HepG2 (cell line): ENCODE measurements around the gene LAMTOR2. TPM values are rescaled to one million over a fixed set of nuclear protein-coding genes. Genes with fewer than 3 reads are reported as not detected.

Experiments
- ATAC-seq: fragments of 200-7000 bp; cut with Tn5 transposase; 3 replicates; pipeline ENCODE4 v1.9.1; 2020; ENCODE audit warnings: mild to moderate bottlenecking, moderate library complexity
- BruUV-seq: library from RNA; stranded (reverse); fragments of 400-500 nt; replicated peaks from 2 replicates; lab custom pipeline; 2021; lab: Mats Ljungman, UMichigan
- CTCF ChIA-PET: fragments of 300-600 bp; formaldehyde crosslinking; extraction: SDS; loops from one replicate; lab custom pipeline; 2021; ENCODE audit warnings: low total read pairs, inconsistent platforms, low intra/inter-chr PET ratio; lab: Yijun Ruan, JAX
- POLR2A ChIA-PET: fragments of 350-600 bp; sonication (Branson Sonifier 250); formaldehyde crosslinking; loops from one replicate; lab custom pipeline; 2020; ENCODE audit warnings: antibody characterized with exemption, inconsistent platforms; lab: Yijun Ruan, JAX
- DNase-seq: peaks from one replicate; pipeline ENCODE4 v3.0.0-alpha.2; 2015; ENCODE audit warnings: low spot score
- FAIRE-seq: peaks from 3 replicates; lab custom pipeline; 2011; peaks lifted over from hg19 to GRCh38; lab: Jason Lieb, UNC
- H2AFZ ChIP-seq: one replicate; pipeline ENCODE4 v1.6.1; 2011; ENCODE audit warnings: low read length, inconsistent platforms
- H3K27ac ChIP-seq: fragments of 300-600 bp; 3 replicates; pipeline ENCODE4 v1.8.0; 2011; ENCODE audit warnings: mixed run types, mild to moderate bottlenecking, mixed read lengths, low read length, inconsistent platforms; ENCODE audit not compliant: insufficient read depth; ENCODE audit errors: extremely low read length
- H3K27me3 ChIP-seq, 2 experiments: fragments of 200-600 bp in 1 of 2; 2 replicates in 1 of 2; 3 replicates in 1 of 2; pipeline versions ENCODE4 v1.6.0 to v1.8.0; 2011; ENCODE audit warnings: low read length in 2 of 2, mild to moderate bottlenecking in 2 of 2, moderate library complexity in 2 of 2, inconsistent platforms in 1 of 2; ENCODE audit not compliant: insufficient read depth in 2 of 2, control insufficient read depth in 1 of 2
- H3K36me3 ChIP-seq, 2 experiments: fragments of 200-600 bp in 1 of 2; replicated peaks in 1 of 2; 2 replicates in 1 of 2; 3 replicates in 1 of 2; pipeline versions ENCODE4 v1.5.1 to v1.8.0; 2011; ENCODE audit warnings: low read length in 2 of 2, inconsistent platforms in 1 of 2; ENCODE audit not compliant: insufficient read depth in 2 of 2, control insufficient read depth in 1 of 2
- H3K4me1 ChIP-seq: 2 replicates; pipeline ENCODE4 v1.5.1; 2012; ENCODE audit warnings: low read length, inconsistent platforms; ENCODE audit not compliant: insufficient read depth
- H3K4me2 ChIP-seq: 2 replicates; pipeline ENCODE4 v1.6.0; 2011; ENCODE audit warnings: low read depth, low read length, inconsistent platforms
- H3K4me3 ChIP-seq, 3 experiments: fragments of 200-600 bp in 1 of 3; sonication (generic), shearing (Covaris generic) in 1 of 3; replicated peaks in 1 of 3; 2 replicates each; pipeline ENCODE4 v1.5.1; 2011 to 2016; ENCODE audit warnings: low read length in 3 of 3, inconsistent platforms in 2 of 3, low read depth in 2 of 3, mild to moderate bottlenecking in 2 of 3, control low read depth in 1 of 3, mixed read lengths in 1 of 3; ENCODE audit not compliant: insufficient read depth in 1 of 3
- H3K79me2 ChIP-seq: one replicate; pipeline ENCODE4 v1.6.1; 2011; ENCODE audit warnings: low read length, inconsistent platforms; ENCODE audit not compliant: insufficient read depth
- H3K9ac ChIP-seq: 2 replicates; pipeline ENCODE4 v1.6.0; 2011; ENCODE audit warnings: mild to moderate bottlenecking, low read depth, low read length, inconsistent platforms; ENCODE audit not compliant: insufficient read depth
- H3K9me3 ChIP-seq: 2 replicates; pipeline ENCODE4 v1.5.1; 2012; ENCODE audit warnings: mild to moderate bottlenecking, low read length
- H4K20me1 ChIP-seq: 2 replicates; pipeline ENCODE4 v1.6.0; 2011; ENCODE audit warnings: inconsistent platforms, mild to moderate bottlenecking, low read length, moderate library complexity; ENCODE audit not compliant: insufficient read depth
- CAMTA2 ChIP-seq: sonication (generic); formaldehyde crosslinking; IDR thresholded peaks from 2 replicates; pipeline ENCODE4 v1.4.0; 2020; ENCODE audit warnings: mild to moderate bottlenecking, missing genetic modification reagents, borderline replicate concordance
- HOMEZ ChIP-seq: IDR thresholded peaks from 2 replicates; pipeline ENCODE4 v1.6.1; 2016; ENCODE audit warnings: low read depth
- KDM2A ChIP-seq: sonication (generic); formaldehyde crosslinking; IDR thresholded peaks from 2 replicates; pipeline ENCODE4 v1.4.0; 2020; ENCODE audit warnings: low read depth, missing genetic modification reagents, borderline replicate concordance
- MATR3 ChIP-seq: sonication (generic); formaldehyde crosslinking; IDR thresholded peaks from 2 replicates; pipeline ENCODE4 v1.4.0; 2020; ENCODE audit warnings: missing genetic modification reagents
- MIXL1 ChIP-seq: IDR thresholded peaks from 2 replicates; pipeline ENCODE4 v1.6.1; 2016
- MLX ChIP-seq: IDR thresholded peaks from 2 replicates; pipeline ENCODE4 v1.6.1; 2016
- NCOA5 ChIP-seq: sonication (generic); formaldehyde crosslinking; IDR thresholded peaks from 2 replicates; pipeline ENCODE4 v1.4.0; 2020; ENCODE audit warnings: missing genetic modification reagents
- NPAS2 ChIP-seq: sonication (generic); formaldehyde crosslinking; IDR thresholded peaks from 2 replicates; pipeline ENCODE4 v1.8.0; 2022; ENCODE audit warnings: mild to moderate bottlenecking, missing genetic modification reagents, borderline replicate concordance
- TFDP2 ChIP-seq: sonication (generic); formaldehyde crosslinking; IDR thresholded peaks from 2 replicates; pipeline ENCODE4 v1.4.0; 2020; ENCODE audit warnings: missing genetic modification reagents
- THRA ChIP-seq: sonication (generic); formaldehyde crosslinking; IDR thresholded peaks from 2 replicates; pipeline ENCODE4 v1.4.0; 2020; ENCODE audit warnings: missing genetic modification reagents, borderline replicate concordance
- ZNF720 ChIP-seq: sonication (generic); formaldehyde crosslinking; IDR thresholded peaks from 2 replicates; pipeline ENCODE4 v1.4.0; 2020; ENCODE audit warnings: missing genetic modification reagents
- ZNF891 ChIP-seq: sonication (generic); formaldehyde crosslinking; IDR thresholded peaks from 2 replicates; pipeline ENCODE4 v1.5.0; 2020; ENCODE audit warnings: mild to moderate bottlenecking, missing genetic modification reagents
- WGBS: methylation state at CpG from one replicate; pipeline ENCODE4 v1.1.6; 2017; ENCODE audit warnings: low lambda C conversion rate; 5-methylcytosine and 5-hydroxymethylcytosine counted together
- in situ Hi-C: cut with HindIII; loops from 2 replicates; pipeline ENCODE4 v1.10.0; 2017; ENCODE audit warnings: low pct_unique_long_range_greater_than_20kb; ENCODE audit not compliant: extremely low pct_ligation_motif_present
- intact Hi-C: fragments of 100-400 bp; cut with micrococcal nuclease; formaldehyde crosslinking; loops from one replicate; pipeline ENCODE4 v1.10.0; 2022; ENCODE audit not compliant: unreplicated experiment
- polyA plus RNA-seq, 8 experiments: library from polyadenylated mRNA; depleted of rRNA in 3 of 8; stranded (reverse) in 7 of 8; unstranded in 1 of 8; fragments of >200 nt; fragmentation: Illumina TruSeq in 4 of 8; extraction: Trizol in 4 of 8; gene quantifications; 2 replicates each; pipeline versions ENCODE4 v1.2.1 to v1.2.3, GENCODE V29; 2011 to 2016; ENCODE audit warnings: low read depth in 4 of 8, missing spikeins in 1 of 8, mixed read lengths in 1 of 8; ENCODE audit not compliant: insufficient read depth in 1 of 8
- total RNA-seq, 5 experiments: library from RNA; depleted of rRNA; stranded (reverse); fragments of >200 nt; fragmentation: Illumina TruSeq; extraction: Trizol; gene quantifications; 2 replicates each; pipeline ENCODE4 v1.2.3, GENCODE V29; 2016; ENCODE audit warnings: low read depth in 1 of 5
- TF ChIP-seq, protein P1 (sequence below): sonication (generic); formaldehyde crosslinking; IDR thresholded peaks from 2 replicates; pipeline ENCODE4 v1.4.0; 2020; ENCODE audit warnings: mild to moderate bottlenecking, missing genetic modification reagents

LAMTOR2 gene
- total and polyA plus RNA-seq, 2 of the 13 experiments (the other 11 are each of a cell fraction or from before 2014, with no cell fraction given), result 36.5 to 66.4 TPM

DNA sequence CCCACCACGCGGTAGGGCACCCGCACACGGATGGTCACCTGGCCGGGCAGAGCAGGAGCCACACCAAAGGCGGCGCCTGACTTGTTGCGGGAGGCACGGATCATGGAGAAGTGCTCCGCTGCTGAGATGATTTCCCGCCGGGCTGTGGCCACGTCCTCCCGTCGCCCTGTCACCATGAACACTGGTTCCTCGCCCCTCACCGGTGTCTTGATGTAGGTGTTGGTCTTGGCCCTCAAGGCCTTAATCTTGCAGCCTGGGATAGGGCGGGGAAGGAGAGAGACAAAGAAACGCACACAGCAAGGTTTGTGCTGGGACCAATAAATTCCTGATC, 22.8 kb downstream of the LAMTOR2 start:
- FAIRE-seq, result no peak
- POLR2A ChIA-PET, result no interaction called here
- no peak for TF ChIP-seq MATR3 (CRISPR knock-in tag)
- TF ChIP-seq THRA (CRISPR knock-in tag), result no peak
- TF ChIP-seq MIXL1 (CRISPR knock-in tag), result no peak
- no peak for TF ChIP-seq MLX (CRISPR knock-in tag)
- no peak for TF ChIP-seq CAMTA2 (CRISPR knock-in tag)
- TF ChIP-seq NCOA5 (CRISPR knock-in tag), result no peak
- TF ChIP-seq TFDP2 (CRISPR knock-in tag), result no peak
- TF ChIP-seq, protein P1, sequence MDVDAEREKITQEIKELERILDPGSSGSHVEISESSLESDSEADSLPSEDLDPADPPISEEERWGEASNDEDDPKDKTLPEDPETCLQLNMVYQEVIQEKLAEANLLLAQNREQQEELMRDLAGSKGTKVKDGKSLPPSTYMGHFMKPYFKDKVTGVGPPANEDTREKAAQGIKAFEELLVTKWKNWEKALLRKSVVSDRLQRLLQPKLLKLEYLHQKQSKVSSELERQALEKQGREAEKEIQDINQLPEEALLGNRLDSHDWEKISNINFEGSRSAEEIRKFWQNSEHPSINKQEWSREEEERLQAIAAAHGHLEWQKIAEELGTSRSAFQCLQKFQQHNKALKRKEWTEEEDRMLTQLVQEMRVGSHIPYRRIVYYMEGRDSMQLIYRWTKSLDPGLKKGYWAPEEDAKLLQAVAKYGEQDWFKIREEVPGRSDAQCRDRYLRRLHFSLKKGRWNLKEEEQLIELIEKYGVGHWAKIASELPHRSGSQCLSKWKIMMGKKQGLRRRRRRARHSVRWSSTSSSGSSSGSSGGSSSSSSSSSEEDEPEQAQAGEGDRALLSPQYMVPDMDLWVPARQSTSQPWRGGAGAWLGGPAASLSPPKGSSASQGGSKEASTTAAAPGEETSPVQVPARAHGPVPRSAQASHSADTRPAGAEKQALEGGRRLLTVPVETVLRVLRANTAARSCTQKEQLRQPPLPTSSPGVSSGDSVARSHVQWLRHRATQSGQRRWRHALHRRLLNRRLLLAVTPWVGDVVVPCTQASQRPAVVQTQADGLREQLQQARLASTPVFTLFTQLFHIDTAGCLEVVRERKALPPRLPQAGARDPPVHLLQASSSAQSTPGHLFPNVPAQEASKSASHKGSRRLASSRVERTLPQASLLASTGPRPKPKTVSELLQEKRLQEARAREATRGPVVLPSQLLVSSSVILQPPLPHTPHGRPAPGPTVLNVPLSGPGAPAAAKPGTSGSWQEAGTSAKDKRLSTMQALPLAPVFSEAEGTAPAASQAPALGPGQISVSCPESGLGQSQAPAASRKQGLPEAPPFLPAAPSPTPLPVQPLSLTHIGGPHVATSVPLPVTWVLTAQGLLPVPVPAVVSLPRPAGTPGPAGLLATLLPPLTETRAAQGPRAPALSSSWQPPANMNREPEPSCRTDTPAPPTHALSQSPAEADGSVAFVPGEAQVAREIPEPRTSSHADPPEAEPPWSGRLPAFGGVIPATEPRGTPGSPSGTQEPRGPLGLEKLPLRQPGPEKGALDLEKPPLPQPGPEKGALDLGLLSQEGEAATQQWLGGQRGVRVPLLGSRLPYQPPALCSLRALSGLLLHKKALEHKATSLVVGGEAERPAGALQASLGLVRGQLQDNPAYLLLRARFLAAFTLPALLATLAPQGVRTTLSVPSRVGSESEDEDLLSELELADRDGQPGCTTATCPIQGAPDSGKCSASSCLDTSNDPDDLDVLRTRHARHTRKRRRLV (CRISPR knock-in tag), result no peak
- TF ChIP-seq HOMEZ (CRISPR knock-in tag), result no peak
- TF ChIP-seq ZNF720 (CRISPR knock-in tag), result no peak
- TF ChIP-seq KDM2A (CRISPR knock-in tag), result no peak
- no peak for TF ChIP-seq ZNF891 (CRISPR knock-in tag)
- no peak for TF ChIP-seq NPAS2 (CRISPR knock-in tag)

More for the DNA sequence above, 22.8 kb downstream of the LAMTOR2 start:
- Histone ChIP-seq H3K36me3 (peaks cover 5 to 14% of the 10 kb centered on the region in 2 experiments; a peak in 4 of 5 replicates), H4K20me1 (peaks cover 2% of the 10 kb centered on the region; the same call in 1 of the 2 replicates), H2AFZ (no peak overlapping the region), H3K4me1 (peaks cover 48% of the 10 kb centered on the region), H3K9me3 (no peaks in the 10 kb centered on the region), H3K4me2 (no peak overlapping the region), H3K27ac (no peak overlapping the region), H3K9ac (no peak overlapping the region), H3K79me2 (peaks cover 17% of the 10 kb centered on the region), H3K27me3 (no peaks in the 10 kb centered on the region), H3K4me3 (no peak overlapping the region)
- no TSS peak for BruUV-seq
- intact Hi-C loops, result no loop called here
- in situ Hi-C loops, result no loop called here
- CTCF ChIA-PET, result no interaction called here
- DNase-seq, result no peak
- no peak for ATAC-seq
- WGBS, result 94% methylated on average over 7 of the region's 19 CpGs
